Neuronal stem cell (in vitro differentiated cells): ENCODE data around the gene CBX4.

ENCODE experiments used
- DNase-seq: peaks from one replicate; pipeline ENCODE4 v3.0.0-alpha.2; 2013; ENCODE audit warnings: low spot score
- H2AFZ ChIP-seq: one replicate; pipeline ENCODE4 v1.6.1; 2013; ENCODE audit warnings: mild to moderate bottlenecking, low read length, inconsistent platforms
- H2AK5ac ChIP-seq: 2 replicates; pipeline ENCODE4 v1.6.1; 2013; ENCODE audit warnings: low read depth, mild to moderate bottlenecking, inconsistent platforms, low read length, moderate library complexity, mixed read lengths
- H2BK120ac ChIP-seq: 2 replicates; pipeline ENCODE4 v1.6.1; 2013; ENCODE audit warnings: low read depth, mild to moderate bottlenecking, inconsistent platforms, low read length, moderate library complexity, mixed read lengths
- H2BK12ac ChIP-seq: one replicate; pipeline ENCODE4 v1.6.1; 2013; ENCODE audit warnings: low read length, inconsistent platforms
- H2BK15ac ChIP-seq: 2 replicates; pipeline ENCODE4 v1.6.1; 2013; ENCODE audit warnings: mild to moderate bottlenecking, low read length, inconsistent platforms, mixed read lengths
- H2BK5ac ChIP-seq: one replicate; pipeline ENCODE4 v1.6.1; 2013; ENCODE audit warnings: inconsistent platforms, mild to moderate bottlenecking, low read length, moderate library complexity
- H3K14ac ChIP-seq: one replicate; pipeline ENCODE4 v1.6.1; 2013; ENCODE audit warnings: low read length, inconsistent platforms
- H3K18ac ChIP-seq: 2 replicates; pipeline ENCODE4 v1.6.1; 2013; ENCODE audit warnings: low read length, inconsistent platforms
- H3K23ac ChIP-seq: 2 replicates; pipeline ENCODE4 v1.6.1; 2013; ENCODE audit warnings: low read depth, mild to moderate bottlenecking, mixed read lengths, low read length, inconsistent platforms; ENCODE audit not compliant: poor library complexity
- H3K27ac ChIP-seq: replicated peaks from 3 replicates; pipeline ENCODE4 v1.5.1; 2013; ENCODE audit warnings: low read length, inconsistent platforms
- H3K27me3 ChIP-seq, 3 experiments: 2 replicates each; pipeline ENCODE4 v1.6.1; 2013; ENCODE audit warnings: low read length in 3 of 3, mild to moderate bottlenecking in 2 of 3, inconsistent platforms in 1 of 3, low read depth in 1 of 3, mixed read lengths in 1 of 3, moderate library complexity in 1 of 3; ENCODE audit not compliant: control insufficient read depth in 3 of 3, insufficient read depth in 3 of 3
- H3K36me3 ChIP-seq, 2 donors: replicated peaks in 1 of 2; 2 replicates each; pipeline ENCODE4 v1.6.1; 2013; ENCODE audit warnings: low read length in 2 of 2; ENCODE audit not compliant: control insufficient read depth in 2 of 2, insufficient read depth in 2 of 2
- H3K4ac ChIP-seq: 2 replicates; pipeline ENCODE4 v1.6.1; 2013; ENCODE audit warnings: inconsistent platforms, mild to moderate bottlenecking, low read length, moderate library complexity
- H3K4me1 ChIP-seq, 2 donors: 1 replicate in 1 of 2; 2 replicates in 1 of 2; pipeline ENCODE4 v1.6.1; 2013; ENCODE audit warnings: low read length in 2 of 2, low read depth in 1 of 2; ENCODE audit not compliant: control insufficient read depth in 2 of 2, insufficient read depth in 1 of 2
- H3K4me2 ChIP-seq: one replicate; pipeline ENCODE4 v1.6.1; 2013; ENCODE audit warnings: mild to moderate bottlenecking, low read length, inconsistent platforms; ENCODE audit not compliant: insufficient read depth, poor library complexity, severe bottlenecking
- H3K4me3 ChIP-seq, 2 donors: 2 replicates each; pipeline ENCODE4 v1.5.1; 2013; ENCODE audit warnings: low read length in 2 of 2, mild to moderate bottlenecking in 2 of 2, inconsistent platforms in 1 of 2, moderate library complexity in 1 of 2
- H3K79me1 ChIP-seq: one replicate; pipeline ENCODE4 v1.6.1; 2013; ENCODE audit warnings: low read depth, mild to moderate bottlenecking, inconsistent platforms, low read length, moderate library complexity
- H3K9ac ChIP-seq: one replicate; pipeline ENCODE4 v1.6.1; 2013; ENCODE audit warnings: mild to moderate bottlenecking, low read depth, low read length, inconsistent platforms; ENCODE audit not compliant: poor library complexity
- H3K9me3 ChIP-seq, 2 donors: replicated peaks in 1 of 2; 2 replicates each; pipeline versions ENCODE3 to v1.6.1; 2013; ENCODE audit warnings: low read length in 2 of 2, mild to moderate bottlenecking in 2 of 2, inconsistent platforms in 1 of 2, low read depth in 1 of 2, mixed read lengths in 1 of 2, moderate library complexity in 1 of 2; ENCODE audit not compliant: control insufficient read depth in 2 of 2, insufficient read depth in 1 of 2
- H4K8ac ChIP-seq: one replicate; pipeline ENCODE4 v1.6.1; 2013; ENCODE audit warnings: low read depth, mild to moderate bottlenecking, inconsistent platforms, low read length, moderate library complexity
- H4K91ac ChIP-seq: one replicate; pipeline ENCODE4 v1.6.1; 2013; ENCODE audit warnings: low read length, low read depth, mild to moderate bottlenecking, inconsistent platforms; ENCODE audit not compliant: poor library complexity
- WGBS, 2 donors: extraction: QIAGEN DNeasy Blood & Tissue Kit; methylation state at CpG; one replicate each; pipeline ENCODE4 v1.1.7; 2013; ENCODE audit warnings: missing lambda C conversion rate in 2 of 2, mixed read lengths in 1 of 2; ENCODE audit not compliant: insufficient read length in 2 of 2, insufficient replicate concordance in 1 of 2; ENCODE audit errors: extremely low coverage in 2 of 2; 5-methylcytosine and 5-hydroxymethylcytosine counted together

Gene CBX4

DNA sequence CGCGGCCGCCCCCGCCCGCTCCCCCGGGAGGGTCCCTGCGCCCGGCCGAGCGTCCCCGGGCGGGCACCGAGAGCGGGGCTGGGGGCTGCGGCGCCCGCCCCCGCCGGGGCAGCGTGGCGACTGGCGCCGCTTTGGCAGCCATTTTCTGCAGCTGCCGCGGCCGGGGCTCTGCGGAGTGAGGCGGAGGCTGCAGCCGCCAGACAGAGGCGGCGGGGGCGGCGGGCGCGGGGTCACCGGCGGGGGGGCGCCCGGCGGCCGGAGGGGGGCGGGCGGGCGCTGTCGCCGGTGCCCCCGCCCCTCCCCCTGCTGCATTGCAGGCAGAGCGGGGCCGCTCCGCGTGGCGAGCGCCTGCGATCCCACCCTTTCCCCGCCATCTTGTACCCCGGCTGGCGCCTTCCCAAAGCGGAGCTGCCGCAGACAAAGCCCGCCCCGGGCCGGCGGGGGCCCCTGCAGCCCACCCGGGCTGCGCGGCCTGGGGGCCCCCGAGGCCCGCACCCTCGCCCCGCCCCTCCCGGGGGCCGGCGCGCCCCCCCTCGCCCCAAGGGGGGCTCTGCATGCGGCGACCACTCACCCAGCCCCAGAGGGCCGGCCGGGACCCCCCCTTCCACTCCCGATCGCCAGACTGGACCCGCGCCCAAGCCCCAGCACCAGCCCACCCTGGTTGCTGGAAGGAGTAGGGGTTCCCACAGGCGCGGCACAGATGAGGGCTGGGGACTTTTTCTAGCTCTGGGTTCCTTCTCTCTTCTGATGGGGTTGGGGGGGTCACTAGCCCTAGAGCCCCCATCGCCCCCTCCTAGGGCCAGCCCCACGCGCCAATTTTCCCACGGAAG is 25.7 kb downstream of the CBX4 start:
- H3K18ac ChIP-seq = peak overlapping the region; percentile 97
- H4K91ac ChIP-seq = no peak overlapping the region
- peaks cover 32 to 35% of the 10 kb centered on the region in 2 donors for H3K4me1 ChIP-seq
- peak overlapping the region; percentile 54 for H3K9ac ChIP-seq
- no peaks in the 10 kb centered on the region for H3K79me1 ChIP-seq
- H3K14ac ChIP-seq = no peak overlapping the region
- no peaks in the 10 kb centered on the region for H3K36me3 ChIP-seq
- H2AFZ ChIP-seq = peak overlapping the region; percentile 82
- peaks cover 3 to 8% of the 10 kb centered on the region in 2 donors for H3K9me3 ChIP-seq
- no peak for DNase-seq
- H4K8ac ChIP-seq = no peak overlapping the region
- H2BK12ac ChIP-seq = no peak overlapping the region
- H3K27ac ChIP-seq = no peak overlapping the region
- H2BK5ac ChIP-seq = no peak overlapping the region
- H3K4ac ChIP-seq = peak overlapping the region; percentile 54
- peak overlapping the region; percentile 99 for H2AK5ac ChIP-seq
- H2BK120ac ChIP-seq = peak overlapping the region; percentile 22
- H2BK15ac ChIP-seq = peak overlapping the region; percentile 99
- H3K27me3 ChIP-seq = peaks cover 59 to 89% (median 63%) of the 10 kb centered on the region in 3 experiments
- peak overlapping the region; percentile 85 for H3K4me2 ChIP-seq
- WGBS, 2 donors = no CpG with 5 or more reads among the region's 89 CpGs
- peak overlapping the region; percentile 54 to 69 for H3K4me3 ChIP-seq
- no peak overlapping the region for H3K23ac ChIP-seq

GRCh38 chr17:79812353-79813258 is 26.6 kb downstream of the CBX4 start:
- H3K4ac ChIP-seq = no peak overlapping the region
- H3K36me3 ChIP-seq = no peaks in the 10 kb centered on the region
- no peak overlapping the region for H2BK120ac ChIP-seq
- peaks cover 3 to 8% of the 10 kb centered on the region in 2 donors for H3K9me3 ChIP-seq
- peaks cover 32 to 35% of the 10 kb centered on the region in 2 donors for H3K4me1 ChIP-seq
- H4K8ac ChIP-seq = no peak overlapping the region
- H2BK5ac ChIP-seq = no peak overlapping the region
- H3K79me1 ChIP-seq = no peaks in the 10 kb centered on the region
- H2AFZ ChIP-seq = peak overlapping the region; percentile 60
- H2BK12ac ChIP-seq = peak overlapping the region; percentile 97
- WGBS, 2 donors = no CpG with 5 or more reads among the region's 72 CpGs
- peak overlapping the region; percentile 85 for H3K4me2 ChIP-seq
- peak overlapping the region; percentile 99 for H2BK15ac ChIP-seq
- H4K91ac ChIP-seq = no peak overlapping the region
- peak overlapping the region; percentile 21 to 54 for H3K4me3 ChIP-seq
- H3K14ac ChIP-seq = no peak overlapping the region
- peak overlapping the region; percentile 85 for H3K18ac ChIP-seq
- H3K23ac ChIP-seq = peak overlapping the region; percentile 44
- peaks cover 59 to 89% (median 63%) of the 10 kb centered on the region in 3 experiments for H3K27me3 ChIP-seq
- DNase-seq = no peak
- no peak overlapping the region for H3K27ac ChIP-seq
- H2AK5ac ChIP-seq = peak overlapping the region; percentile 97
- peak overlapping the region; percentile 54 for H3K9ac ChIP-seq

- Histone ChIP-seq H3K14ac (peak overlapping the region; percentile 86), H2AFZ (peak overlapping the region; percentile 60), H3K4me2 (peak overlapping the region; percentile 68), H3K9ac (no peak overlapping the region), H3K9me3 (peaks cover 3 to 9% of the 10 kb centered on the region in 2 donors), H3K27ac (no peak overlapping the region), H3K4me1 (peaks cover 32 to 37% of the 10 kb centered on the region in 2 donors), H3K23ac (peak overlapping the region; percentile 44), H2BK5ac (peak overlapping the region; percentile 91), H3K18ac (peak overlapping the region; percentile 96), H3K4ac (no peak overlapping the region), H4K91ac (no peak overlapping the region), H3K79me1 (no peaks in the 10 kb centered on the region), H4K8ac (no peak overlapping the region), H3K36me3 (no peaks in the 10 kb centered on the region), H2BK120ac (peak overlapping the region; percentile 51), H3K27me3 (peaks cover 63 to 89% (median 63%) of the 10 kb centered on the region in 3 experiments), H2BK15ac (peak overlapping the region; percentile 99), H2BK12ac (peak overlapping the region; percentile 95), H2AK5ac (peak overlapping the region; percentile 97), H3K4me3 (peak overlapping the region in 1 of 2 donors; percentile 54)
- DNase-seq = no peak
- WGBS, 2 donors = no CpG with 5 or more reads among the region's 20 CpGs
Measured at GRCh38 chr17:79811868-79812352, 27.3 kb downstream of the CBX4 start.
